EH (cell line): ENCODE measurements around the gene TAF8.
A peak's percentile ranks its signal among the peaks of the same experiment; 100 is the strongest.

Experiments used
- DNase-seq: peaks from one replicate; pipeline ENCODE4 v3.0.0-alpha.2; 2015; ENCODE audit warnings: low read depth

TAF8 gene

GRCh38 chr6:42124223-42124836 lies 74.0 kb downstream of the TAF8 start:
- no peak for DNase-seq

- no peak for DNase-seq
These were observed 74.9 kb downstream of the TAF8 start for GRCh38 chr6:42125231-42125630.

- no peak for DNase-seq
These were observed 75.3 kb downstream of the TAF8 start for GRCh38 chr6:42125663-42126062.

- DNase-seq, result no peak
These were observed 78.4 kb downstream of the TAF8 start for GRCh38 chr6:42128460-42129359.

- DNase-seq, result no peak
These were observed 79.0 kb downstream of the TAF8 start for GRCh38 chr6:42129360-42129676.

- peak; percentile 76 for DNase-seq
These were observed 81.2 kb downstream of the TAF8 start for GRCh38 chr6:42131531-42131930.

- no peak for DNase-seq
These were observed 83.6 kb downstream of the TAF8 start for GRCh38 chr6:42133926-42134325.

GRCh38 chr6:42135161-42135560 lies 84.8 kb downstream of the TAF8 start:
- DNase-seq, result no peak

- DNase-seq, result no peak
These were observed 85.4 kb downstream of the TAF8 start for GRCh38 chr6:42135722-42136121.

- DNase-seq, result peak; percentile 69
These were observed 86.3 kb downstream of the TAF8 start for GRCh38 chr6:42136508-42137193.
